GM18907 (cell line): ENCODE measurements around the gene MTHFS.

Source experiments
- ATAC-seq: cut with Tn5 transposase; IDR thresholded peaks from one replicate; pipeline ENCODE4 v1.9.1; 2021; ENCODE audit warnings: mild to moderate bottlenecking, moderate library complexity; ENCODE audit not compliant: unreplicated experiment

MTHFS gene

DNA sequence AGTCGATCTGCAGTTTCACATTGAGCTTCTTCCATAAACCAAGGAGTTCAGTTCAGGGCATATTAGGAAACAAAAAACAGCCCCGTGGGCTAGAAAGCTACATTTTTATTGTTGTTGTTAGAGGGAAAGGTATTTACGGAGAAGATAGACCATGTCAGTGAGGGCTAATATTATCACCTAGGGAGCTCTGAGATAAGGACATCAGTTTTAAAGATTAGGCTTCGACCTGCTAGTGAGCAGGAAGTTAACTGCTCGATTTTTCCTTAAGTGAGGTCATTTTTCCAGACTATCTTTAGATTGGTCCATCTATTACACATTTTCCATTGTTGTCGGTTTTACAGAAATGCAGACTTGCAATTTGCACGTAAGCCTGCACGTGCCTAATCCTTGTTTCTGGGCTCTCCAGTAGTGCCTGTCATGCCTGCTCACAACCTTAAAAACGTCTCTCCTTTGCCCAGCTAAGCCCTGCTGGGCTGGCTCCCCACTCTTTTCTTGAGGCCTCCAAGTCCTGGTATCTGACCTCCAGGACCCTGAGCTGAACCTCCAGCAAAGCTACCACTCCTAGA is 72.6 kb downstream of the MTHFS start:
- no peak for ATAC-seq

DNA sequence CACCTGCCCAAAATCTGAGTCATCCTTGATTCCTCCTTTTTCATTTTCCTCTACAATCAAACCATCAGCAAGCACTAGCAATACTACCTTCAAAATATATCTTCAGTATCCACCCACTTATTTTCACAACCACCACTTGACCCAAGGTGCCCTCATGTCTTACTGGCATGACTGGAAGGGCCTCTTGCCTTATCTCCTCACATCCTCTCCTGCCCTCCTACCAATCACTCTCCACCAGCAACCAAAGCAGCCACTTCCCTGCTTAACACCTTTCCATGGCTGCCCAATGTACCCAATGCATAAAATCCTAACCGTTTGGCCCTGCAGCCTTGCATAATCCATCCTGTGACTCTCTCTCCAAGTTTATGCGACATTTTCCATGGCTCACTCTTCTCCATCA is 76.0 kb downstream of the MTHFS start:
- ATAC-seq, result no peak

DNA sequence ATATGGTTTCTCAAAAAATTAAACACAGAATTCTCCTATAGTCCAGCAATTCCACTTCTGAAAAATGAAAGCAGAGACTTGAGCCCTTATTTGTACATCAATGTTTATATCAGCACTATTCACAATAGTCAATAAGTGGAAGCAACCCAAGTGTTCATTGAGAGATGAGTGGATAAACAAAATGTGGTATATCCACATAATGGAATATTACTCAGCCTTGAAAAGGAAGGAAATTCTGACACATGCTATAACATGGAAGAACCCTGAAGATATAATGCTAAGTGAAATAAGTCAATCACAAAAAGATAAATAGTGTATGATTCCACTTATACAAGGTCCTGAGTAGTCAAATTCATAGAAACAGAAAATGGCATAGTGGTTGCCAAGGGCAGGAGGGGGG is 76.6 kb downstream of the MTHFS start:
- no peak for ATAC-seq

DNA sequence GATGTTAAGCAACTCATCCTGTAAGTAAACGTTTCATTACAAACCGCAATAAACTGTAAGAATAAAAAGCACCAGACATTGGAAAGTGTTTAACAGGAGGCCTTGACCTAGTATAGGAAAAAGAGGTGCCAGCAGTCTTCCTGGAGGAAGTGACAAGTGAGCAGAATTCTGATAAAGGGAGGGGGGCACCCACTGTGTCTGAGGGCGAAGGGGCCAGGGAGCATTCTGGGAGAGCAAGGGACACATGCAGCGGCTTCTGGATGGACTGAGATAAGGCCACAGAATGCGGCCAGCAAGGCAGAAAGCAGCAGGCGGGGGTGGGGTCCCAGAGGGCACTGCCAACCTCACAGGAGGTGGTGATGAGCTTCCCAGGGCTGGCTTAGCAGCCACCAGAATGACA is 80.2 kb downstream of the MTHFS start:
- no peak for ATAC-seq

DNA sequence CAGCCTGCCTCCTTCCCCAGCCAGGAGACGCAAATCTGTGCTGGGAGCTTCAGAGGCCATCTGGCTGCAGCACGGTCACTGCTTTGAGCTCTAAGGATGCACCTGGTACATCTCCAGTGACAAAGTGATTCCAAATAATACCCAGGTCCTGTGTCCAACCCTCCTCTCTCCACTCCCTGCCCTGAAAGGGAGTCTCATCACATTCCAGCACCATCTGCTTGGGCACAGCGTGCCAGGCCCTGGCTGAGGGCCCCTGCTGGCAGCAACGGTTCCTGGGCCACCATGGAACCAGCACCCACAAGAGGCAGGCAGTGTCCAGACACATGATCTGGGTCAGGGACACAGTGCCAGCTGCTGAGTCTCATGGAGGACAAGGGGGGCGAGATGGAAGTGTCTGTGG is 81.3 kb downstream of the MTHFS start:
- ATAC-seq, result no peak

DNA sequence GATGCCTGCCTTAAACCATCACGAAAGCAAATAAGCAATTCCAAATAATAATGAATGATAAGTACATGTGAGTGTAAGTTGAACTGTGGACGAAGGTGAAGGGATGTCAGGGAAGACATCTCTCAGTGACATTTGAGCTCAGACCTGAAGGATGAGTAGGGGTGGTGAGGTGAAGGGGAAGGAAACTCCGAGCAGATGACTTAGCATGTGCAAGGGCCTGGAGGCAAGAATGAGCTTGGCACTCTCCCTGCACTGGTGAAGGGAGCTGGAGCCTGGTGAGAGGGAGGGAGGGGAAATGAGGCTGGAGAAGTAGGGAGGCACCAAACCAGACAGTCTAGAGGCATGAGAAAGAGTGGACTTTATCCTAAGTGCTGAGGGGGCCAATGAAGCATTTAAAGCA is 84.3 kb downstream of the MTHFS start:
- ATAC-seq, result no peak

DNA sequence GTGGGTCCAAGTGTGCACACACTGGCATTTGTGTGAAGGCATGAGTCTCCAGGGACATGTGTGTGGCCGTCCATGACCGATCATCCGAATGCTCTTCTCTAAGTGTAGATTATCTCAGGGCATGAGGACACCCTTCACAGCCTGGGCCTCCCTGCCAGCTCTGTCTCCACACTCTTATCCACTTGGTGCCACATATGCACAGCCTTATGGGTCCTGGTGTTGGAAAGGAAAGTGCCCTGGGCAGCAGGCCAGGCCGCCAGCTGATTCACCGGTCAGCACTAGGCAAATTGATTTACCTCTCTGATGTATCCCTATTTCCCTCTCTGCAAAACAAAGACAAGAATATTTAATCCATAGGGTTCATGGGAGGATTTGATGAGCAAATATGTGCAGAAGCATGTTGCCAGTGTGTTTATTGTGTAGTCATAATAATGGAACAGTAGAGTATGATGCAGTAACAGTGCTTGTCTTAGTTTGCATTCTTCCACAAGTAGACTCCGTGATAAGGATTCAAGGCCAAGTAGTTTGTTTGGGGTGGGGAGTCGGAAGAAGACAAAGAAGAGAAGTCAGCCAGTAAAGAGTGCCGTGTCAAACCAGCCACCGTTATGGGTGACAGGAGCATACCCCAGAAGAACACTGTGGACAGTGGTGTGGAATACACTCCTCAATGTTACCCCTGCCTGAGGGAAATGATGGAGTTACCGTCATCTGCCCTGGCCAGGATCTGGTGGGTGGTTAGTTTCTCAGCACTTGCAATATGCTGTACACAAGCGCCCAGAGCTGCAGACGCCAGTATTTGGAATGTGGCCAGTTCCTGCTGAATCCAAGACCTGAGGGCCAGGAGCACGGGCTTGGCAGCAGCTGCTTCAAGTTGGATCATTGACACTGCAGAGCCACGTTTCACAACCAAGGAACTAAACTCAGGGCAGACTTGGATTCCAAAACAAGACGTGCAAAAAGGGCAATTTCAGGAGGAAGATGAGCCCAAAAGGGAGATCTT is 85.1 kb downstream of the MTHFS start:
- ATAC-seq, result no peak

DNA sequence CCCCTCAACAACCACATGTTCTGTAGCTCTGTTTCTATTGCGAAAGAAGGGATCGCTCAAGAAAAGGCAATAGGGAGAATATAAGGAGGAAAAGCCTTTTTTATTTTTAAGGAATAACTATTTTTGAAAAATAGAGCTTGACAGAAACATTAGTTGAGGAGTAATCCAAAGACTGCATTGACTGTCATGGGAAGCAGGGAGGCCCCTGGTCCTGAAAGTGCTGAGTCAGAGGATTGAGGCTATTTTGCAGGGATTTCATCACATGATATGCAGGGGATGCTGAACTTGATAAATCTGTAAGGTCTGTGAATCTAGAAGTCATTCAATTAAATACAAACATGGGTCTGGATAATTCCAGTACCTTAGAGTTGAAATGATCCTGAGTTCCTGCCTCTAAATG is 92.0 kb downstream of the MTHFS start:
- no peak for ATAC-seq

DNA sequence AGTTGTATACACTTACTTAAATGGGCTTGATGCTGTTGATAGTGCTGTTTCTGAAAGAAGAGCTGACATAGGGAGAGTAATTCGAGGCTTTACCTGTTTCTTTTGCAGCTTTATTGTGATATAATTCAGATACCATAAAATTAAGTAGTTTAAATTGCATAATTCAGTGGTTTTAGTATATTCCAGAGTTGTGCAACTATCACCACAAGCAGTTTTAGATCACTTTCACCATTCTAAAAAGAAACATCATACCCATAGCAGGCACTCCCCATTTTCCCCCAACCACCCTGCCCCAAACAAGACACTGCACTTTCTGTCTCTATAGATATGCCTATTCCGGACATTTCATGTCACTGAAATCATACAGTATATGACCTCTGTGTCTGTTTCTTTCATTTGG is 98.5 kb downstream of the MTHFS start:
- ATAC-seq, result no peak
